Body of pancreas (tissue), 4 donors: ENCODE measurements around the gene ZKSCAN4. TPM values are rescaled to one million over a fixed set of nuclear protein-coding genes. Genes with fewer than 3 reads are reported as not detected.

Experiments
- ATAC-seq: fragments of 150-250 bp; one replicate; pipeline ENCODE4 v1.9.1; 2016
- DNase-seq, 4 donors: peaks; one replicate each; pipeline ENCODE4 v3.0.0-alpha.2; 2019
- H3K27ac ChIP-seq, 4 donors: fragments of 200-600 bp; sonication (generic); 1 replicate in 3 of 4; 2 replicates in 1 of 4; pipeline versions ENCODE4 v1.5.1 to v1.6.1; 2016 to 2019; ENCODE audit warnings: mild to moderate bottlenecking in 1 of 4, mixed read lengths in 1 of 4, moderate library complexity in 1 of 4
- H3K27me3 ChIP-seq, 2 donors: fragments of 200-600 bp; sonication (generic); one replicate each; pipeline ENCODE4 v1.6.0; 2016; ENCODE audit warnings: mild to moderate bottlenecking in 1 of 2
- H3K36me3 ChIP-seq, 2 donors: fragments of 200-600 bp; sonication (generic); replicated peaks in 1 of 2; 2 replicates each; pipeline ENCODE4 v1.5.1; 2016; ENCODE audit warnings: low read depth in 2 of 2; ENCODE audit not compliant: insufficient read depth in 1 of 2
- H3K4me1 ChIP-seq: fragments of 200-600 bp; sonication (generic); one replicate; pipeline ENCODE4 v1.6.0; 2016
- H3K4me3 ChIP-seq, 2 donors: fragments of 200-600 bp; sonication (generic); 1 replicate in 1 of 2; 2 replicates in 1 of 2; pipeline ENCODE4 v1.5.1; 2016 to 2019
- H3K9me3 ChIP-seq, 3 donors: fragments of 200-600 bp; sonication (generic); 1 replicate in 2 of 3; 2 replicates in 1 of 3; pipeline ENCODE4 v1.5.1; 2016
- CTCF ChIP-seq, 7 experiments: fragments of 450-650 bp in 4 of 7; fragments of 200-600 bp in 3 of 7; sonication (generic) in 3 of 7; IDR thresholded peaks; one replicate each; pipeline ENCODE4 v1.5.1; 2016 to 2019; ENCODE audit warnings: antibody characterized with exemption in 7 of 7
- POLR2A ChIP-seq, 3 donors: fragments of 450-650 bp; IDR thresholded peaks; one replicate each; pipeline ENCODE4 v1.6.1; 2016; ENCODE audit warnings: antibody characterized with exemption in 3 of 3, mild to moderate bottlenecking in 2 of 3
- WGBS, 2 donors: methylation state at CpG; one replicate each; pipeline ENCODE4 v1.1.5; 2017; 5-methylcytosine and 5-hydroxymethylcytosine counted together
- intact Hi-C: fragments of 100-400 bp; cut with DNase I; formaldehyde crosslinking; loops from one replicate; pipeline ENCODE4 v1.15.1; 2023
- total RNA-seq, 2 donors: library from RNA; depleted of rRNA; stranded (reverse); fragments of >200 nt; gene quantifications; one replicate each; pipeline ENCODE4 v1.1.0, GENCODE V29; 2016

ZKSCAN4 gene
- total RNA-seq, 2 donors from 2014 or later = 2.3 to 2.6 TPM

- Histone ChIP-seq H3K27ac (no peak overlapping the region), H3K4me1 (no peaks in the 10 kb centered on the region), H3K4me3 (no peak overlapping the region), H3K36me3 (no peaks in the 10 kb centered on the region), H3K9me3 (no peaks in the 10 kb centered on the region), H3K27me3 (peaks cover 0 to 33% of the 10 kb centered on the region in 2 donors)
- no peak for TF ChIP-seq POLR2A (IDR thresholded peaks at IDR 0.05)
- no peak for TF ChIP-seq CTCF (IDR thresholded peaks at IDR 0.05)
- 32 to 60% methylated on average over 1 of the region's 1 CpG for WGBS, 2 donors
- DNase-seq (no peak), ATAC-seq (no peak)
- intact Hi-C loops = no loop called here
Observed at GRCh38 chr6:28205879-28206278, 46.2 kb downstream of the ZKSCAN4 start.

GRCh38 chr6:28203201-28203600 lies 48.9 kb downstream of the ZKSCAN4 start:
- 20 to 24% methylated on average over 4 of the region's 4 CpGs for WGBS, 2 donors
- no peak for TF ChIP-seq CTCF (IDR thresholded peaks at IDR 0.05)
- no peak for TF ChIP-seq POLR2A (IDR thresholded peaks at IDR 0.05)

GRCh38 chr6:28200020-28200419 lies 52.0 kb downstream of the ZKSCAN4 start:
- intact Hi-C loops = no loop called here
- DNase-seq (no peak), ATAC-seq (no peak)
- 32 to 41% methylated on average over 1 of the region's 1 CpG for WGBS, 2 donors
- no peak overlapping the region for H3K4me3 ChIP-seq
- H3K27ac ChIP-seq = no peak overlapping the region
- H3K4me1 ChIP-seq = no peaks in the 10 kb centered on the region
- no peak for TF ChIP-seq CTCF (IDR thresholded peaks at IDR 0.05)
- TF ChIP-seq POLR2A (IDR thresholded peaks at IDR 0.05) = no peak
- peaks cover 0 to 3% of the 10 kb centered on the region in 2 donors for H3K27me3 ChIP-seq
- H3K9me3 ChIP-seq = no peaks in the 10 kb centered on the region
- no peaks in the 10 kb centered on the region for H3K36me3 ChIP-seq

More at GRCh38 chr6:28203201-28203600, 48.9 kb downstream of the ZKSCAN4 start:
- no peaks in the 10 kb centered on the region for H3K36me3 ChIP-seq
- no peak for DNase-seq
- intact Hi-C loops = no loop called here
- no peak overlapping the region for H3K27ac ChIP-seq
- H3K4me1 ChIP-seq = no peaks in the 10 kb centered on the region
- peaks cover 0 to 12% of the 10 kb centered on the region in 2 donors for H3K27me3 ChIP-seq
- no peak for ATAC-seq
- no peaks in the 10 kb centered on the region for H3K9me3 ChIP-seq
- H3K4me3 ChIP-seq = no peak overlapping the region

Other genes with a start within 250 kb of the ZKSCAN4 start
- gene ZNF165, start 171.7 kb downstream of the ZKSCAN4 start, total RNA-seq = 1 to 10 TPM; 2.9 to 4.3 TPM
- gene ZSCAN16, start 127.7 kb downstream of the ZKSCAN4 start, total RNA-seq = 1 to 10 TPM; 1.3 to 5.9 TPM
- 10 to 100 TPM; 12.5 to 14.8 TPM for gene ZKSCAN8, start 110.4 kb downstream of the ZKSCAN4 start, total RNA-seq
- 10 to 100 TPM in 1 of 2 donors, 1 to 10 TPM in 1; 9.1 to 10.9 TPM for gene ZSCAN9, start 27.0 kb downstream of the ZKSCAN4 start, total RNA-seq
- under 1 TPM in 1 of 2 donors, not detected in 1; 0.52 TPM for gene NKAPL, start 7.0 kb upstream of the ZKSCAN4 start, total RNA-seq
- 10 to 100 TPM in 1 of 2 donors, 1 to 10 TPM in 1; 8.2 to 22.8 TPM for gene ZSCAN26, start 14.9 kb upstream of the ZKSCAN4 start, total RNA-seq
- gene PGBD1, start 29.3 kb upstream of the ZKSCAN4 start, total RNA-seq = 1 to 10 TPM in 1 of 2 donors, under 1 TPM in 1; 0.66 to 2.3 TPM
- 10 to 100 TPM; 14.0 to 26.4 TPM for gene ZSCAN31, start 83.9 kb upstream of the ZKSCAN4 start, total RNA-seq
- 1 to 10 TPM; 1.3 to 1.6 TPM for gene ZKSCAN3, start 97.7 kb upstream of the ZKSCAN4 start, total RNA-seq
- 1 to 10 TPM; 3.0 to 4.9 TPM for gene ZSCAN12, start 147.5 kb upstream of the ZKSCAN4 start, total RNA-seq
- 1 to 10 TPM; 2.3 to 8.3 TPM for gene ZSCAN23, start 191.2 kb upstream of the ZKSCAN4 start, total RNA-seq